Fibroblast of lung (primary cell): ENCODE results near the gene DNAL1. TPM values are rescaled to one million over a fixed set of nuclear protein-coding genes. Genes with fewer than 3 reads are reported as not detected.

Experiments used
- DNase-seq, 2 donors: peaks; one replicate each; pipeline versions ENCODE4 v3.0.0 to v3.0.0-alpha.2; 2010; ENCODE audit warnings: low read depth in 2 of 2
- H2AFZ ChIP-seq: 2 replicates; pipeline ENCODE4 v1.5.1; 2012; ENCODE audit warnings: low read length, control low read depth, inconsistent platforms
- H3K27ac ChIP-seq: 2 replicates; pipeline ENCODE4 v1.5.1; 2011; ENCODE audit warnings: low read length, control low read depth; ENCODE audit not compliant: insufficient read depth
- H3K27me3 ChIP-seq: 2 replicates; pipeline ENCODE4 v1.5.1; 2011; ENCODE audit warnings: mild to moderate bottlenecking, low read length; ENCODE audit not compliant: control insufficient read depth, insufficient read depth
- H3K36me3 ChIP-seq: 2 replicates; pipeline ENCODE4 v1.5.1; 2011; ENCODE audit warnings: low read length; ENCODE audit not compliant: control insufficient read depth, insufficient read depth
- H3K4me1 ChIP-seq: 2 replicates; pipeline ENCODE4 v1.5.1; 2011; ENCODE audit warnings: low read length; ENCODE audit not compliant: control insufficient read depth, insufficient read depth; ENCODE audit errors: extremely low read depth
- H3K4me2 ChIP-seq: 2 replicates; pipeline ENCODE4 v1.5.1; 2011; ENCODE audit warnings: low read length, control low read depth; ENCODE audit not compliant: insufficient read depth; ENCODE audit errors: extremely low read depth
- H3K4me3 ChIP-seq, 4 experiments: fragments of 200-600 bp in 1 of 4; sonication (generic) in 1 of 4; replicated peaks in 1 of 4; 2 replicates each; pipeline ENCODE4 v1.5.1; 2011 to 2016; ENCODE audit warnings: low read length in 4 of 4, low read depth in 3 of 4, mild to moderate bottlenecking in 3 of 4, control low read depth in 2 of 4, inconsistent platforms in 1 of 4, mixed read lengths in 1 of 4; ENCODE audit not compliant: insufficient read depth in 1 of 4; ENCODE audit errors: control extremely low read depth in 1 of 4
- H3K79me2 ChIP-seq: 2 replicates; pipeline ENCODE4 v1.5.1; 2012; ENCODE audit warnings: mild to moderate bottlenecking, low read length, inconsistent platforms; ENCODE audit not compliant: control insufficient read depth, insufficient read depth
- H3K9ac ChIP-seq: 2 replicates; pipeline ENCODE4 v1.5.1; 2011; ENCODE audit warnings: mild to moderate bottlenecking, low read length, control low read depth; ENCODE audit not compliant: insufficient read depth
- H3K9me3 ChIP-seq: 2 replicates; pipeline ENCODE4 v1.5.1; 2012; ENCODE audit warnings: low read depth, low read length; ENCODE audit not compliant: control insufficient read depth, insufficient read depth
- H4K20me1 ChIP-seq: 2 replicates; pipeline ENCODE4 v1.5.1; 2011; ENCODE audit warnings: low read length; ENCODE audit not compliant: control insufficient read depth, insufficient read depth; ENCODE audit errors: extremely low read depth
- CTCF ChIP-seq, 2 donors: IDR thresholded peaks in 1 of 2; conservative IDR thresholded peaks in 1 of 2; 1 replicate in 1 of 2; 2 replicates in 1 of 2; pipeline ENCODE4 v1.5.1; 2011 to 2012; ENCODE audit warnings: low read length in 2 of 2, control low read depth in 1 of 2, inconsistent platforms in 1 of 2, low read depth in 1 of 2, mild to moderate bottlenecking in 1 of 2
- EZH2 ChIP-seq: IDR thresholded peaks from 2 replicates; pipeline ENCODE4 v1.5.1; 2012; ENCODE audit warnings: low read length, control low read depth, mild to moderate bottlenecking; ENCODE audit errors: missing control alignments
- polyA plus RNA-seq, 2 donors: library from polyadenylated mRNA; depleted of rRNA in 1 of 2; stranded (reverse) in 1 of 2; unstranded in 1 of 2; fragments of >200 nt; gene quantifications; 2 replicates each; pipeline ENCODE4 v1.2.1, GENCODE V29; 2011 to 2012; ENCODE audit warnings: missing spikeins in 1 of 2
- total RNA-seq: library from RNA; depleted of rRNA; stranded (reverse); fragments of >200 nt; gene quantifications from 2 replicates; pipeline ENCODE4 v1.2.1, GENCODE V29; 2014

The DNAL1 gene
- total and polyA plus RNA-seq, 2 donors (not counting 1 experiment from before 2014, with no cell fraction given), result 5.3 to 11.3 TPM

GRCh38 chr14:73709904-73710469, 65.2 kb downstream of the DNAL1 start:
- TF ChIP-seq EZH2 (no peak), CTCF (conservative IDR thresholded peaks at IDR 0.05 in 1 of 2, IDR thresholded peaks at IDR 0.05 in 1 of 2; ENCODE audit: low read depth in 1 of 2, low read length in 2 of 2) (no peak)
- DNase-seq, result no peak
- H3K4me1 ChIP-seq, result peaks cover 2% of the 10 kb centered on the region
- H3K27me3 ChIP-seq, result no peaks in the 10 kb centered on the region
- H3K79me2 ChIP-seq, result peaks cover 35% of the 10 kb centered on the region
- H3K4me2 ChIP-seq, result no peak overlapping the region
- no peak overlapping the region for H3K4me3 ChIP-seq
- no peak overlapping the region for H2AFZ ChIP-seq
- H3K36me3 ChIP-seq, result no peaks in the 10 kb centered on the region
- no peaks in the 10 kb centered on the region for H4K20me1 ChIP-seq
- H3K27ac ChIP-seq, result no peak overlapping the region
- H3K9me3 ChIP-seq, result no peaks in the 10 kb centered on the region
- no peak overlapping the region for H3K9ac ChIP-seq

GRCh38 chr14:73710737-73711136, 66.0 kb downstream of the DNAL1 start:
- H4K20me1 ChIP-seq, result no peaks in the 10 kb centered on the region

GRCh38 chr14:73712071-73712506, 67.3 kb downstream of the DNAL1 start:
- Histone ChIP-seq H3K36me3 (peaks cover 4% of the 10 kb centered on the region), H3K4me3 (peak overlapping the region; percentile 69 to 93 (median 92)), H4K20me1 (no peaks in the 10 kb centered on the region), H3K4me1 (peaks cover 2% of the 10 kb centered on the region), H3K4me2 (peak overlapping the region; percentile 96), H3K9ac (no peak overlapping the region), H3K27ac (peak overlapping the region; percentile 86), H3K9me3 (no peaks in the 10 kb centered on the region), H2AFZ (no peak overlapping the region), H3K79me2 (peaks cover 37% of the 10 kb centered on the region), H3K27me3 (no peaks in the 10 kb centered on the region)
- peak in 1 of 2 donors; percentile 12 for DNase-seq
- TF ChIP-seq CTCF (conservative IDR thresholded peaks at IDR 0.05 in 1 of 2, IDR thresholded peaks at IDR 0.05 in 1 of 2; ENCODE audit: low read depth in 1 of 2, low read length in 2 of 2), result no peak
- TF ChIP-seq EZH2, result no peak

More at GRCh38 chr14:73710737-73711136, 66.0 kb downstream of the DNAL1 start:
- Histone ChIP-seq H3K36me3 (peaks cover 2% of the 10 kb centered on the region), H3K9me3 (no peaks in the 10 kb centered on the region), H3K4me1 (peaks cover 2% of the 10 kb centered on the region), H3K4me3 (no peak overlapping the region), H3K9ac (no peak overlapping the region), H3K27ac (no peak overlapping the region), H3K27me3 (no peaks in the 10 kb centered on the region), H3K79me2 (peaks cover 36% of the 10 kb centered on the region), H2AFZ (no peak overlapping the region), H3K4me2 (no peak overlapping the region)
- DNase-seq, result no peak
- TF ChIP-seq CTCF (conservative IDR thresholded peaks at IDR 0.05 in 1 of 2, IDR thresholded peaks at IDR 0.05 in 1 of 2; ENCODE audit: low read depth in 1 of 2, low read length in 2 of 2) (no peak), EZH2 (no peak)
